ENCODE data around the gene CLEC16A.

The CLEC16A gene

DNA sequence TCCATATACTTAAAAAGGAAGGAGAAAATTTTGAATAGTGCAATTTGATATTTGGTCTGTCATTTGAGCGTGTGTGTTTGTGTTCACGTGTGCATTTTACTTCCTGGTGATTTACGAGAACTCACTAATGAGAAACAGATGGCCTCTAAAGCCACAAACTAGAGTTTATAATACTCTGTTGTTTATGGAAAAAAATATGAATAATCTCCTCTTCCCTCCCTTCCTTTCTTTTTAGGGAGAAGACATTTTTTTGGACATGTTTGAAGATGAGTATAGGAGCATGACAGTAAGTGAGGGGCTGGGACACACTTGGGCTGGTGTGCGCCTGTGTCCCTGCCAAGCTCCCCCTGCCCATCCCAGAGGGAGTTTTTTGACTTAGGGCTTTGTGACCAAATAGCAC, 102.7 kb downstream of the CLEC16A start:
- DNase-seq, result no peak

- DNase-seq, result no peak
Measured at GRCh38 chr16:11047939-11048800, 103.8 kb downstream of the CLEC16A start.

DNA sequence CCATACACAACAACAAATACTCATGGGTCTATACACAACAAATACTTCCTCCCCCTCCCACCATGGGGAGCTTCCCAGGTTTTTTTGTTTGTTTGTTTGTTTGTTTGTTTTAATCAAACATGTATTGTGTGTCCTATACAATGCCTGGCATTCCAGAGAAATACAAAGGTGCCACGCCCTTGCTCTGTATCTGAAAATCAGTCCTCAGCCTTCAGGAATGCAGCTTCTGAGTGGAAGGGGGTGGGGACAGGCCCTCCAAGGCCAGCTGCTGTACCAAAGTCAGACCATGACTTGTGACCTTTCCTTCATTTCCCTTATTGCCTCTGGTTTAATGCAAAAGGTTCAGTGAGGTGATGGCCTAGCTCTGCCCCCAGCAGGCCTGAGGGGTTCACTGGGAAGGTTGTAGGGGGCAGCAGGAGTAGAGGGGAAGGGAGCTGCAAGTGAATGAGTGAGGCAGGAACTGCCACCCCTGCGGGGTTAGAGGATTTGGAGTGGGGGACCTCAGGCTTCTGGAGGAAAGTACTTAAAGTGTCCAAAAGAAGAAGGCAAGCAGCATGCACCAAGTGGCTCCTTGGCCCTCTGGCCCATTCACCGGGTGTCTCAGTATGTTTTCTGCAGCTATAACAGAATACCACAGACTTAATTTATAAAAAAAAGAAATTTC, 105.2 kb downstream of the CLEC16A start:
- DNase-seq, result no peak

DNA sequence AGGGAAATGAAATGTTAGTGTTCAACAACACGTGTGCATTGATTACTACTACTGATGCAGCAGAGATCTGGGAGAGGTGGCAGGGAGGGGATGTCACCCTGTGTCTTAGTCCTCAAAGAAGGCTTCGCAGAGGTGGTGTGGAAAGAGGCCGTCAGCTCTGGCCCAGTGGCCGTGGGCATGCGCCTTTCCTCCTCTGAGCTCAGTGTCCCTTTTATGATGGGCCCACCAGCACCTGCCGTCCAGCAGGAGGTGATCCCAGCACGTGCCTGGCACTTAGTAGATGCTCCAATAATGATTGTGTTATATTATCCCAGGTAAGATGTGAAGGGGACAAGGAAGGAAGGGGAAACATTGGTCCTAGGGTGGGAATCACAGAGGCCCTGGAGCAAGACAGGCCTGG, 106.2 kb downstream of the CLEC16A start:
- DNase-seq, result no peak

GRCh38 chr16:11050944-11051343, 106.6 kb downstream of the CLEC16A start:
- DNase-seq, result no peak

DNA sequence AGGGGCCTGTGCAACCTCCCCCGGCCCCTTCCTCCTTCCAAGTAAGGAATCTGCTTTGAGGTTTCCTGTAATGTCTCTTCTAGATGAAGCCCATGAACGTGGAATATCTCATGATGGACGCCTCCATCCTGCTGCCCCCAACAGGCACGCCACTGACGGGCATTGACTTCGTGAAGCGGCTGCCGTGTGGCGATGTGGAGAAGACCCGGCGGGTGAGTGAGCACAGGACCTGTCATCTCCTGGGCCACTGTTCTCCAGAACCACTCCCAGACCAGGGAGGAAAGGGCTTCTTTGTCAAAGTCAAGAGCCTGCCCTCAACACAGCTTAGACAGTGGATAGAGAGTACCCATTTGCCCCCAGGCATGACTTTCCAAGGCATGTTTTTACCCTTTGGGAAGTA, 107.1 kb downstream of the CLEC16A start:
- DNase-seq, result no peak

DNA sequence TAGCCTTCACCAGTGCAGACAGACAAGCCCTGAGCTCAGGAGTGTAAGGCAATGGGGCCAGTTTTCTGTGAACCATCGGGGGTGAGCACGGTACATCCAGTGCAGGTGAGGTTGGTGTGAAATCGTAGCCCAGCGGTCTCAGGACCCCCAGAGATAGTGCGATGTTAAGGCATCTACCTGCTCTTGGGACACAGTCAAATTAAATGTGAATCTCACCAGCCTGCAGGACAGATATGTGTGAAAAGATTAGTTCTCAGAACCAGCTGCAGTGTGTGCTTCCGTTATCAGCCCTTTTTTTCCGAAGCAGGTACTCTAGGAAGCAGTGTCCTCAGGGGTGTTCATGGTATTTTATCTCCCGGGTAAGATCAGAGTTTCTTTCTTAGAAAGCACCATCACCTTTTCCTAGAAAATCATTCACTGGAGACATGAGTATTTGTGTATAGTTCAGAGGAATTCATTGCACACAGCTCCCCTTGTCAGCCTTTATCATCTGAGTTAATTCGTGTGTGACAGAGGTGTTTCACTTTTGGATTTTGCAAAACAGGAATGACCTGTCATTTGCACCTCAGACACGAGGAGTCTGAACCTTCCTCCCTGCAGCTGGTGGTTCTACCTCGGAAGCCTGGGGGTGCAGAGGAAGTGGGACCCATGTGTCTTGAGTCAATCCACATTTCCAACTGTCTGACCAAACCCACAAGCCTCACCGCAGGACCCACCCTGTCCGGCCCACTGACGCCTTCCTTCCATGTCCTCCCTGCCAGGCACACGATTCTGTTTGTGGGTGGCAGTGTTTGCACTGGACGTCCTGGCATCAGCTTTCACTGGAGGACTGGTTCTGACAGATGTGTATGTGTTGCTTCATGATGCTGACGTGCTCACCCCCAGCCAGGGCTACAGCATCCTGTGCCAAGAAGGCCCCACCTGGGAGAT, 107.8 kb downstream of the CLEC16A start:
- no peak for DNase-seq

- no peak for DNase-seq
Measured at GRCh38 chr16:11053916-11054460, 109.6 kb downstream of the CLEC16A start.

- no peak for DNase-seq
Measured at GRCh38 chr16:11056090-11056992, 112.0 kb downstream of the CLEC16A start.

DNA sequence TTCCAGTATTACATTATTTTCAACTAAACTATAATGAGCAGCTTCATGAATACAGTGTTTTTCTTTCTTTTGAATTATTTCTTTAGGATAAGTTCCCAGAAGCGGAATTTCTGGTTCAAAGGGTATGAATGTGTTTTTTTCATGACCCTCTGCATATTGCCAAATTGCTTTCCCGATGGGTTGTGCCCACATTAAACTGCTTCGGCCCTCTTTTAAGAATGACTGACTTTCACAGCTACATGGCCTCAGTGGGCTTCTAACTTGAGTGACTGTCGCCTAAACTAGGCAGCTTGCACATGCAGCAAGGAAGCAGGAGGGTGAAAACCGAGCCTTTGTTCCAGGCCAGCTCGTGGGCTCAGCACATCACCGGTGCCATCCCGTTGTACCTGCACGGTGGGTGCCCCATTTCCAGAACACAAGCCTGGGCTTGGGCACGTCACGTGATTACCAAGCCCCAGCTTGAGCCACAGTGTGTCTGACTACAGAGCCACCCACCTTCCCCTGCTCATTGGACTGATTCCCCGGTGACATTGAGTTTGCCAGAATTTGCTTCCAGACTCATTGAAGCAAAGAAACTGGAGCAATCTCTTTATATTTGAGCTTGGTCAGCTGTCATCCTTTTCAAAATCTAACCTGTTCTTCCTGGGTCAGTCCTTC, 112.8 kb downstream of the CLEC16A start:
- no peak for DNase-seq

DNA sequence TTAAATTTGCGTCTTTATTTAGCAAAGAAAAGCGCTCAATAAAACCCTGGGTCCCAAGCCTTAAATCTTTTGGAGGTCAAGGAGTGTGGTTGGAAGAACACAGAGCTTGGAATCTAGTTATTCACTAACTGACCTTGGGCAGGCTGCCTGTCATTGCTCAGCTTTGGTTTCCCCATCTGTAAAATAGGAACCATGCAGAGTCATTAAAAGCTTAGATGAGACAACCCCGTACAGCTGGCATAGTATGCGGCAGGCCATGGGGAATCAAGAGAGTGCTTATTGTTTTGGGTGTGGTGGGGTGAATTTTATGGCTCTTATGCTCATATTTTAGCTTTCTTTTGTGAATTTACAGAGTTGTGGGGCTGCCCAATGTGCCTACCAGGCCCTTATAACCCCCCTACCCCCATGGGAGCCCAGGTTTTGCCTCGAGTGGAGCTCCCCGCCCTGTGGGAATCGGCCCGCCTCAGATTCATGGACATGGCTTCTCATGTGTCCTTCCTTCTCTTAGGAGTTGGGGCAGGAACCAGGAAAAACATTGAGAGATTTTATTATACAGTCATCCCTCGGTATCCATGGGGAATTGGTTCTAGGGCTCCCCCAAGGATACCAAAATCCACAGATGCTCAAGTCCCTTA, 113.5 kb downstream of the CLEC16A start:
- DNase-seq, result no peak

DNA sequence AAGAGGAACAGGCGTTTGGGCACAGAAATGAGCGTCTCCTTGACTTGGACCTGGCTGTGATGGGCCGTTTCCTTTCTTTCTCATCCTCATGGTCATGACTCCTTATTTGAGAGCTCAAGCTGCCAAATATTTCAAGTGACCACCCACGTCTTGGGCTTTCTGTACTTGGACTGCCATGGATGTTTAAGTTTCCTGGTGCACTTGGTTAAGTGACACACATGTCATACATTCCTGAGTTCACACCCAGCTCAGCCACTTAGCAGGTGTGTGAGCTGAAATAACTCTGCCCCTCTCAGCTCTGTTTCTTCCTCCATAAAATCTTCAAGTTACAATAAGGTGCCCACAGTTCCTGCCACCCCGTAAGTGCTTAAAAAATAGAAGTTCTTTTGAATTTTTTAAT, 114.5 kb downstream of the CLEC16A start:
- DNase-seq, result no peak

- DNase-seq, result no peak
Measured at GRCh38 chr16:11059588-11059987, 115.2 kb downstream of the CLEC16A start.

- no peak for DNase-seq
Measured at GRCh38 chr16:11060364-11060763, 116.0 kb downstream of the CLEC16A start.

- no peak for DNase-seq
Measured at GRCh38 chr16:11060842-11061241, 116.5 kb downstream of the CLEC16A start.

DNA sequence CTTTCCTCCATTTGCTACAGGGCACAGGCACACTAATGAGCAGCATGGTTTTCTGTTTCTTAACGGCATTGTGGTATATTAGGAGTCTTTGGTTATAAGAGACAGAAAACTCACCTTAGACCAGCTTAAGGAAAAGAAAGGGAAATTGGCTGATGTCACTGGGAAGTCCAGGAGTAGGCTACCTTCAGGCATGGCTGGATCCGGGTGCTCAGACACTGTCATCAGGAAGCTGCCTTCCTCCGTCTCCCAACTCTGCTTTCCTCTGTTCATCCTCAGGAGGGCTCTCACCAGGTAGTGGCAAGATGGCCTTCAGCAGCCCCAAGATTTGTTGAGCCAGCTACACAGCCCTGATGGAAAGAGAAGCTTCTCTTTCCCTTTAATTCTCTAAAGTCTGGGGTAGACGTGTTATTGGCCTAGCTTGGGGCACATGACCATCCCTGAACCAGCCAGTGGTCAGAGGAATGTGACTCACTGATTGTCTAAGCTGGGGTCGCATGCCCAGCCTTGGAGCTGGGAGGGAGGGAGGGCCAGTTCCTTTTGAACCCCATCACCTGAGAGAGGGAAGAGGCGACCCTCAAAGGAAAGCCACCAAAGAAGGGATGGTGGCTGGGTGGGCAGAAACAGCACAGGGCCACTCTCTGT, 117.4 kb downstream of the CLEC16A start:
- no peak for DNase-seq

DNA sequence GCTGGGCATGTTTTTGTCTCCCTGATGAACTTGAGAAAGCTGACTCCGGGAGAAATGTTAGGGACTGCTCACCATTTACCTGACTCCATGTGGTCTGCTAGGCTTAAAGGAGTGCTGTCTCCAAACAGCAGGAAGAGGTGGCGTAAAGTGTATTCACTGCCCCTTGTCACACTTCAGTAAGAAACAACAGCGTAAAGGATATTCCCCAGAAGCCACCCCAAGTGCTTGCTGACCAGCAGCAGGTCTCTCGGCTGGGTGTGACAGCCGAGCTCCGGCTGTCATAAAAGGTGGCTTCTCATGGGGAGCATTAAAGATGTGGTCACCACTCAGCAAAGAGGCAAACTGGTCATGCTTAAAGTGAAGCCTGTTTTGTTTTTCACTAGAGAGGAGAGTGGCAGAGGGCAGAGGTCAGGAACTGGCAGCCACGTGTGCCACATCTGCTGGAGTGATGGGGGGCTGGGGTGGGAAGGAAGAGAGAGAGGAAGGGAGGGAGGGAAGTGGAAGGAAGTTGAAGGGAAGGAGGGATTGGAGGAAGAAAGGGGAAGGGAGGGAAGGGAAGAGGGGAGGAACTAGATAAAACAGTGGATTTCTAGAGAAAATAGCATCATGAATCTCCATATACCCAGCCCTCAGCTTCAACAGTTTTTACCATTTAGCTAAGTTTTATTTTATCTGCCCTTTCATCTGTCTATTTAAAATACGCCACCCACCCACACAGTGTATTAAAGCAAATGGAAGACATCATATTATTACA, 119.3 kb downstream of the CLEC16A start:
- no peak for DNase-seq

- DNase-seq, result no peak
Measured at GRCh38 chr16:11064202-11064540, 119.8 kb downstream of the CLEC16A start.

- no peak for DNase-seq
Measured at GRCh38 chr16:11064851-11065250, 120.5 kb downstream of the CLEC16A start.
